WTC11 (cell line): ENCODE measurements around the gene KEAP1.

Source experiments
- ATF2 ChIP-seq: sonication (generic); formaldehyde crosslinking; IDR thresholded peaks from 2 replicates; pipeline ENCODE4 v1.8.1; 2022; ENCODE audit warnings: low read depth, missing genetic modification reagents, borderline replicate concordance
- CTCF ChIP-seq: fragments of 200-600 bp; IDR thresholded peaks from 2 replicates; pipeline ENCODE4 v1.8.0; 2022; ENCODE audit warnings: antibody characterized with exemption
- ELF4 ChIP-seq: sonication (generic); formaldehyde crosslinking; IDR thresholded peaks from 2 replicates; pipeline ENCODE4 v1.8.1; 2022; ENCODE audit warnings: low read depth, mild to moderate bottlenecking, moderate library complexity, missing genetic modification reagents
- GTF2I ChIP-seq: fragments of 250-450 bp; sonication (Bioruptor Pico); conservative IDR thresholded peaks from 2 replicates; pipeline ENCODE4 v1.4.0; 2021; ENCODE audit warnings: mild to moderate bottlenecking
- HMGXB4 ChIP-seq: sonication (generic); formaldehyde crosslinking; IDR thresholded peaks from 2 replicates; pipeline ENCODE4 v1.8.1; 2023; ENCODE audit warnings: mild to moderate bottlenecking, moderate library complexity, missing genetic modification reagents
- MLX ChIP-seq: sonication (generic); formaldehyde crosslinking; IDR thresholded peaks from 2 replicates; pipeline ENCODE4 v1.8.1; 2023; ENCODE audit warnings: mild to moderate bottlenecking, missing genetic modification reagents, moderate library complexity
- NFYB ChIP-seq: sonication (generic); formaldehyde crosslinking; conservative IDR thresholded peaks from 2 replicates; pipeline ENCODE4 v1.8.0; 2022; ENCODE audit warnings: low read depth, missing genetic modification reagents
- SMAD3 ChIP-seq: sonication (generic); formaldehyde crosslinking; IDR thresholded peaks from 2 replicates; pipeline ENCODE4 v1.8.0; 2022; ENCODE audit warnings: missing genetic modification reagents, mild to moderate bottlenecking, borderline replicate concordance
- SP1 ChIP-seq: sonication (generic); formaldehyde crosslinking; conservative IDR thresholded peaks from 2 replicates; pipeline ENCODE4 v1.8.1; 2022; ENCODE audit warnings: missing genetic modification reagents
- USF2 ChIP-seq: sonication (generic); formaldehyde crosslinking; IDR thresholded peaks from 2 replicates; pipeline ENCODE4 v1.8.1; 2023; ENCODE audit warnings: mild to moderate bottlenecking, missing genetic modification reagents, moderate library complexity
- ZBTB21 ChIP-seq: sonication (generic); formaldehyde crosslinking; IDR thresholded peaks from 2 replicates; pipeline ENCODE4 v1.8.1; 2023; ENCODE audit warnings: mild to moderate bottlenecking, missing genetic modification reagents, borderline replicate concordance
- ZNF396 ChIP-seq: fragments of 250-450 bp; sonication (Bioruptor Pico); IDR thresholded peaks from 2 replicates; pipeline ENCODE4 v1.8.0; 2021; ENCODE audit warnings: mild to moderate bottlenecking, moderate library complexity, borderline replicate concordance
- ZNF416 ChIP-seq: fragments of 250-450 bp; sonication (Bioruptor Pico); IDR thresholded peaks from 2 replicates; pipeline ENCODE4 v1.9.0; 2021; ENCODE audit warnings: mild to moderate bottlenecking, inconsistent platforms
- ZNF423 ChIP-seq: fragments of 250-450 bp; sonication (Bioruptor Pico); IDR thresholded peaks from 2 replicates; pipeline ENCODE4 v2.1.2; 2022; ENCODE audit warnings: mild to moderate bottlenecking, moderate library complexity

- TF ChIP-seq ZBTB21 (CRISPR knock-in tag) (no peak), CTCF (no peak), GTF2I (CRISPR knock-in tag) (no peak), ATF2 (CRISPR knock-in tag) (no peak), SP1 (CRISPR knock-in tag) (no peak), HMGXB4 (no peak), ELF4 (CRISPR knock-in tag) (no peak), NFYB (no peak), MLX (CRISPR knock-in tag) (no peak), ZNF423 (CRISPR knock-in tag) (no peak), SMAD3 (CRISPR knock-in tag) (no peak), USF2 (CRISPR knock-in tag) (no peak), ZNF396 (no peak), ZNF416 (CRISPR knock-in tag) (no peak)
These were observed 10.1 kb upstream of the KEAP1 start for GRCh38 chr19:10513223-10513622.
